ENCODE results near the gene TMEM170A. TPM values are rescaled to one million over a fixed set of nuclear protein-coding genes. Genes with fewer than 3 reads are reported as not detected.

Gene TMEM170A
- total and polyA plus RNA-seq, 9 donors: 8.6 to 29.0 (median 23.4) TPM

GRCh38 chr16:75483222-75483621, 18.7 kb upstream of the TMEM170A start:
- Histone ChIP-seq H3K9me3 (no peaks in the 10 kb centered on the region), H3K27ac (no peak overlapping the region), H3K36me3 (no peaks in the 10 kb centered on the region), H3K4me1 (ENCODE audit: insufficient read depth) (no peaks in the 10 kb centered on the region), H3K4me3 (no peak overlapping the region), H3K27me3 (no peaks in the 10 kb centered on the region)
- intact Hi-C loops (cut with DNase I): loop anchor here in 1 of 4 donors (2.0 kb wide), 1 partner anchor 16 kb away; no protein-coding TSS in a partner anchor
- WGBS, 3 donors: 87 to 94% (median 88%) methylated on average over 2 of the region's 2 CpGs
- no peak for TF ChIP-seq CTCF (IDR thresholded peaks at IDR 0.05)
- TF ChIP-seq POLR2A (IDR thresholded peaks at IDR 0.05): no peak
- TF ChIP-seq EP300 (IDR thresholded peaks at IDR 0.05): no peak
- no peak for DNase-seq

DNA sequence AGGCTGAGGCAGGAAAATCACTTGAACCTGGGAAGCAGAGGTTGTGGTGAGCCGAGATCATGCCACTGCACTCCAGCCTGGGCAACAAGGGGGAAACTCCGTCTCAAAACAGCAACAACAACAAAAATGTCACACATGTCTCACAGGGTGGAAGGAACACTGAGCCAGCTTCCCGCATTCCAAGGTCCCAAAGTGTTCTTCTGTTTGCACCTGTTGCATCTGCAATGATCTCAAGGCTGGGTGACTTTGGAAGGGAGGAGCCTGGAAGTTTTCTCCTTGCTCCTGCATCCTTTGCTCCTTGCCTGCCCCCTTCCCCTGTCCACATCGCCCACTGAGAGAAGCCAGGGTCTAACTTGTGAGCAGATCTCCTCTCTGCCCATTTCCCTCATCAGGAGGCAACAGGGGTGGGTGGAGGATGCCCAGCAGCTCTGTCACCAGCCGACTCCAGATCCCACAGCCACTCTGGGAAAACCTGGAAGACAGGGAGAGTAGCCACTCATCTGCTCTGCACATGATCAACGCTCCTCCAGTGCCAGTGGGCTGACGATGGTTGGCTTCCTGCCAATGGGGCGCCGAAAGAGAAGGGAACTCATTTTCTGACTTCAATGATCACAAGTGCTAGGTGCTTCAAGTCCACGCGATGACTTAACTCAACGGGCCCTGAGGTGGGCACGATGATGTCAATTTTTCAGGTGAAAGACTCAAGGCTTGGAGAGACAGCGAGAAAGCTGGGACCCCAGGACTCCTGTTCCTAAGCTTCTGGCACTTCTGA, 18.1 kb upstream of the TMEM170A start:
- WGBS, 3 donors: 70 to 73% (median 71%) methylated on average over 14 of the region's 14 CpGs
- intact Hi-C loops (cut with DNase I): loop anchor here in 1 of 4 donors (2.0 kb wide), 1 partner anchor 16 kb away; no protein-coding TSS in a partner anchor
- TF ChIP-seq POLR2A (IDR thresholded peaks at IDR 0.05) (no peak), CTCF (IDR thresholded peaks at IDR 0.05) (no peak), EP300 (IDR thresholded peaks at IDR 0.05) (no peak)

DNA sequence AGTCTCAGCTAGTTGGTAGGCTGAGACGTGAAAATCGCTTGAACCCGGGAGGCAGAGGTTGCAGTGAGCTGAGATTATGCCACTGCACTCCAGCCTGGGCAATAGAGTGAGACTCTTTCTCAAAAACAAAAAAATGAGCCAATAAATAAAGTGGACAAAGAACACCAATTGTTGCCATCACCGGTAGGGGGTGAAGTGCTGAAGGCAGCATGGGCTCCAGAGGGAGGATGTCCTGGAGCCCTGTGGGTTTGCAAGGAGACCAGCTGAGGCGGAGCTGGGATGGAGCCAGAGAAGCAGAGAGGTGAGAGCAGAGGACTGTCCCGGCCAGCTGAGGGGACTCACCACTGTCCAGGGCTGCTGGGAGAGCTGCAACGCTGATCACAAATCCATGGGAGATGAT, 17.0 kb upstream of the TMEM170A start:
- Histone ChIP-seq H3K27me3 (no peaks in the 10 kb centered on the region), H3K4me3 (no peak overlapping the region), H3K4me1 (ENCODE audit: insufficient read depth) (no peaks in the 10 kb centered on the region), H3K36me3 (no peaks in the 10 kb centered on the region), H3K27ac (no peak overlapping the region), H3K9me3 (no peaks in the 10 kb centered on the region)
- no peak for DNase-seq
- 75 to 82% (median 77%) methylated on average over 7 of the region's 7 CpGs for WGBS, 3 donors
- intact Hi-C loops (cut with DNase I): no loop called here
- TF ChIP-seq POLR2A (IDR thresholded peaks at IDR 0.05) (no peak), EP300 (IDR thresholded peaks at IDR 0.05) (no peak), CTCF (IDR thresholded peaks at IDR 0.05) (no peak)

More for the DNA sequence above, 18.1 kb upstream of the TMEM170A start:
- Histone ChIP-seq H3K27ac (no peak overlapping the region), H3K4me3 (no peak overlapping the region), H3K4me1 (ENCODE audit: insufficient read depth) (no peaks in the 10 kb centered on the region), H3K27me3 (no peaks in the 10 kb centered on the region), H3K9me3 (no peaks in the 10 kb centered on the region), H3K36me3 (no peaks in the 10 kb centered on the region)
- no peak for DNase-seq

DNA sequence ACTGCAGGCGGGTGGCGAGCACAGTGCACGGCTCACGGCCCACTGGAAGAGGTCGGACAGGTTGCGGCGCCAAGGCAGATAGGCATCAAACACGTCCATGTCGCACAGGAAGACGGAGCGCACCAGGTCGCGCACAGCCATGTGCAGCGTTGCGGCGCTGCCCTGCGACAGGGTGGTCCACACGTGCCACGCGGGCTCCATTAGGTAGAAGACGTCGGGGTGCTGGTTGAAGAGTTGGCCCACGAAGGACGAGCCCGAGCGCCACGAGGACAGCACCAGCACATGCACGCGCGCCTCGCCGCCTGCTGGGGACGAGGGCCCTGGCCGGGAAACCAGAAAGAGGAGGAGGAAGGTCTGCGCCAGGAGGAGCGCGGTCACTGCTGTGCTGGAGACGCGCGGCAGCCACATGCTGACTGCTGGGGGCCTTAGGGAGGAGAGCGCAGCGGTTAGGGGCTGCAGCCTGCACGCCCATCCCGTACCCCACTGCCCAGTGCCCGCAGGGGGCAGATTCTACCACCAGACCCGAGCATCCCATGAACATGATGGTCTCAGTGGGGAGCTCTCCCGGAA, 15.0 kb upstream of the TMEM170A start:
- H3K4me1 ChIP-seq (ENCODE audit: insufficient read depth): no peaks in the 10 kb centered on the region
- intact Hi-C loops (cut with DNase I): loop anchor here in 2 of 4 donors (10.0 kb wide), 2 partner anchors 165 to 285 kb away; partner anchors contain the start of genes KARS1 (in 1 of the 2) and TERF2IP (in 1 of the 2)
- no peaks in the 10 kb centered on the region for H3K9me3 ChIP-seq
- no peak overlapping the region for H3K4me3 ChIP-seq
- WGBS, 3 donors: 93 to 94% (median 94%) methylated on average over 47 of the region's 47 CpGs
- no peak overlapping the region for H3K27ac ChIP-seq
- TF ChIP-seq CTCF (IDR thresholded peaks at IDR 0.05): no peak
- no peak for TF ChIP-seq EP300 (IDR thresholded peaks at IDR 0.05)
- no peak for TF ChIP-seq POLR2A (IDR thresholded peaks at IDR 0.05)
- no peak for DNase-seq
- no peaks in the 10 kb centered on the region for H3K27me3 ChIP-seq
- no peaks in the 10 kb centered on the region for H3K36me3 ChIP-seq

Data from ovary (tissue), 9 donors.